ENCODE measurements around the gene TNFRSF8.
A peak's percentile ranks its signal among the peaks of the same experiment; 100 is the strongest.

TNFRSF8 gene

GRCh38 chr1:12107718-12108117 is 44.6 kb downstream of the TNFRSF8 start:
- no peaks in the 10 kb centered on the region for H3K9me3 ChIP-seq (replicated peaks in 1 of 11)
- H3K4me1 ChIP-seq, result peaks cover 0 to 11% (median 9%) of the 10 kb centered on the region in 10 experiments; a peak in 14 of 20 replicates
- no peak for TF ChIP-seq Cebpa-rat (IDR thresholded peaks at IDR 0.05)
- no peak overlapping the region for H3K4me2 ChIP-seq
- no peaks in the 10 kb centered on the region for H4K20me1 ChIP-seq
- peaks cover 0 to 70% (median 22%) of the 10 kb centered on the region in 11 experiments; a peak in 10 of 22 replicates for H3K36me3 ChIP-seq
- H3K4me3 ChIP-seq, result no peak overlapping the region
- H3K27ac ChIP-seq, result no peak overlapping the region
- H3K9ac ChIP-seq, result no peak overlapping the region
- no peaks in the 10 kb centered on the region for H3K27me3 ChIP-seq

GRCh38 chr1:12109901-12110300 is 46.8 kb downstream of the TNFRSF8 start:
- Histone ChIP-seq H3K9me3 (replicated peaks in 1 of 11) (no peaks in the 10 kb centered on the region), H3K4me1 (peaks cover 0 to 15% (median 9%) of the 10 kb centered on the region in 10 experiments; a peak in 14 of 20 replicates), H3K36me3 (peaks cover 0 to 74% (median 21%) of the 10 kb centered on the region in 11 experiments; a peak in 9 of 22 replicates), H4K20me1 (no peaks in the 10 kb centered on the region), H3K4me2 (peak overlapping the region in 2 of 11 experiments; percentile 27 to 47; a peak in 2 of 22 replicates), H3K9ac (peak overlapping the region in 2 of 11 experiments; percentile 24 to 33; a peak in 2 of 22 replicates), H3K4me3 (no peak overlapping the region), H3K27me3 (no peaks in the 10 kb centered on the region), H3K27ac (peak overlapping the region in 1 of 11 experiments; percentile 30; a peak in 2 of 22 replicates)
- no peak for TF ChIP-seq Cebpa-rat (IDR thresholded peaks at IDR 0.05)

GRCh38 chr1:12111741-12112140 is 48.6 kb downstream of the TNFRSF8 start:
- no peak for TF ChIP-seq Cebpa-rat (IDR thresholded peaks at IDR 0.05)

GRCh38 chr1:12112711-12113161 is 49.6 kb downstream of the TNFRSF8 start:
- H4K20me1 ChIP-seq, result no peaks in the 10 kb centered on the region
- H3K9ac ChIP-seq, result no peak overlapping the region
- H3K27ac ChIP-seq, result no peak overlapping the region
- H3K4me2 ChIP-seq, result no peak overlapping the region
- no peak for TF ChIP-seq Cebpa-rat (IDR thresholded peaks at IDR 0.05)
- H3K9me3 ChIP-seq (replicated peaks in 1 of 11), result no peaks in the 10 kb centered on the region
- no peak overlapping the region for H3K4me3 ChIP-seq
- H3K27me3 ChIP-seq, result no peaks in the 10 kb centered on the region
- H3K36me3 ChIP-seq, result peaks cover 0 to 83% (median 27%) of the 10 kb centered on the region in 11 experiments; a peak in 12 of 22 replicates
- H3K4me1 ChIP-seq, result peaks cover 0 to 15% (median 9%) of the 10 kb centered on the region in 10 experiments; a peak in 13 of 20 replicates

More at GRCh38 chr1:12111741-12112140, 48.6 kb downstream of the TNFRSF8 start:
- Histone ChIP-seq H3K4me2 (no peak overlapping the region), H3K9ac (no peak overlapping the region), H3K27ac (no peak overlapping the region), H4K20me1 (no peaks in the 10 kb centered on the region), H3K36me3 (peaks cover 0 to 75% (median 20%) of the 10 kb centered on the region in 11 experiments; a peak in 12 of 22 replicates), H3K27me3 (no peaks in the 10 kb centered on the region), H3K4me1 (peaks cover 0 to 15% (median 9%) of the 10 kb centered on the region in 10 experiments; a peak in 13 of 20 replicates), H3K9me3 (replicated peaks in 1 of 11) (no peaks in the 10 kb centered on the region), H3K4me3 (no peak overlapping the region)

- H3K4me2 ChIP-seq, result no peak overlapping the region
- no peak overlapping the region for H3K9ac ChIP-seq
- no peak overlapping the region for H3K4me3 ChIP-seq
- peaks cover 0 to 15% (median 9%) of the 10 kb centered on the region in 10 experiments; a peak in 13 of 20 replicates for H3K4me1 ChIP-seq
- H3K27ac ChIP-seq, result no peak overlapping the region
- H3K27me3 ChIP-seq, result no peaks in the 10 kb centered on the region
- TF ChIP-seq Cebpa-rat (IDR thresholded peaks at IDR 0.05), result no peak
- H3K36me3 ChIP-seq, result peaks cover 0 to 78% (median 27%) of the 10 kb centered on the region in 11 experiments; a peak in 12 of 22 replicates
- no peaks in the 10 kb centered on the region for H3K9me3 ChIP-seq (replicated peaks in 1 of 11)
- no peaks in the 10 kb centered on the region for H4K20me1 ChIP-seq
These were observed 50.6 kb downstream of the TNFRSF8 start for GRCh38 chr1:12113433-12114339.

- Histone ChIP-seq H4K20me1 (no peaks in the 10 kb centered on the region), H3K4me1 (peaks cover 0 to 9% (median 4%) of the 10 kb centered on the region in 10 experiments; a peak in 13 of 20 replicates), H3K9ac (no peak overlapping the region), H3K4me2 (no peak overlapping the region), H3K9me3 (replicated peaks in 1 of 11) (no peaks in the 10 kb centered on the region), H3K4me3 (no peak overlapping the region), H3K36me3 (peaks cover 0 to 79% (median 27%) of the 10 kb centered on the region in 11 experiments; a peak in 12 of 22 replicates), H3K27ac (no peak overlapping the region), H3K27me3 (no peaks in the 10 kb centered on the region)
- no peak for TF ChIP-seq Cebpa-rat (IDR thresholded peaks at IDR 0.05)
These were observed 51.2 kb downstream of the TNFRSF8 start for GRCh38 chr1:12114340-12114683.

GRCh38 chr1:12114916-12115315 is 51.8 kb downstream of the TNFRSF8 start:
- Histone ChIP-seq H3K4me3 (no peak overlapping the region), H4K20me1 (no peaks in the 10 kb centered on the region), H3K36me3 (peaks cover 0 to 79% (median 27%) of the 10 kb centered on the region in 11 experiments; a peak in 12 of 22 replicates), H3K4me2 (no peak overlapping the region), H3K9me3 (replicated peaks in 1 of 11) (no peaks in the 10 kb centered on the region), H3K9ac (no peak overlapping the region), H3K4me1 (peaks cover 0 to 5% (median 0%) of the 10 kb centered on the region in 10 experiments; a peak in 2 of 20 replicates), H3K27me3 (no peaks in the 10 kb centered on the region), H3K27ac (no peak overlapping the region)
- TF ChIP-seq Cebpa-rat (IDR thresholded peaks at IDR 0.05), result no peak

GRCh38 chr1:12121212-12122003 is 58.3 kb downstream of the TNFRSF8 start:
- no peaks in the 10 kb centered on the region for H3K9me3 ChIP-seq (replicated peaks in 1 of 11)
- no peaks in the 10 kb centered on the region for H3K27me3 ChIP-seq
- H3K4me2 ChIP-seq, result no peak overlapping the region
- H3K27ac ChIP-seq, result no peak overlapping the region
- H3K4me1 ChIP-seq, result peaks cover 11 to 16% (median 16%) of the 10 kb centered on the region in 10 experiments
- peaks cover 0 to 46% (median 15%) of the 10 kb centered on the region in 11 experiments; a peak in 11 of 22 replicates for H3K36me3 ChIP-seq
- no peaks in the 10 kb centered on the region for H4K20me1 ChIP-seq
- no peak for TF ChIP-seq Cebpa-rat (IDR thresholded peaks at IDR 0.05)
- H3K9ac ChIP-seq, result no peak overlapping the region; a peak in 1 of 22 replicates
- no peak overlapping the region for H3K4me3 ChIP-seq

All from BLaER1 treated with 17β-estradiol and CSF1 and Interleukin-3, amounts not matched to agents 10 nM and 100 nM (cell line).